Fibroblast of lung (primary cell): ENCODE data around the gene WDR43. TPM values are rescaled to one million over a fixed set of nuclear protein-coding genes. Genes with fewer than 3 reads are reported as not detected.

ENCODE experiments used
- DNase-seq, 2 donors: peaks; one replicate each; pipeline versions ENCODE4 v3.0.0 to v3.0.0-alpha.2; 2010; ENCODE audit warnings: low read depth in 2 of 2
- H2AFZ ChIP-seq: 2 replicates; pipeline ENCODE4 v1.5.1; 2012; ENCODE audit warnings: low read length, control low read depth, inconsistent platforms
- H3K27ac ChIP-seq: 2 replicates; pipeline ENCODE4 v1.5.1; 2011; ENCODE audit warnings: low read length, control low read depth; ENCODE audit not compliant: insufficient read depth
- H3K27me3 ChIP-seq: 2 replicates; pipeline ENCODE4 v1.5.1; 2011; ENCODE audit warnings: mild to moderate bottlenecking, low read length; ENCODE audit not compliant: control insufficient read depth, insufficient read depth
- H3K36me3 ChIP-seq: 2 replicates; pipeline ENCODE4 v1.5.1; 2011; ENCODE audit warnings: low read length; ENCODE audit not compliant: control insufficient read depth, insufficient read depth
- H3K4me1 ChIP-seq: 2 replicates; pipeline ENCODE4 v1.5.1; 2011; ENCODE audit warnings: low read length; ENCODE audit not compliant: control insufficient read depth, insufficient read depth; ENCODE audit errors: extremely low read depth
- H3K4me2 ChIP-seq: 2 replicates; pipeline ENCODE4 v1.5.1; 2011; ENCODE audit warnings: low read length, control low read depth; ENCODE audit not compliant: insufficient read depth; ENCODE audit errors: extremely low read depth
- H3K4me3 ChIP-seq, 4 experiments: fragments of 200-600 bp in 1 of 4; sonication (generic) in 1 of 4; replicated peaks in 1 of 4; 2 replicates each; pipeline ENCODE4 v1.5.1; 2011 to 2016; ENCODE audit warnings: low read length in 4 of 4, low read depth in 3 of 4, mild to moderate bottlenecking in 3 of 4, control low read depth in 2 of 4, inconsistent platforms in 1 of 4, mixed read lengths in 1 of 4; ENCODE audit not compliant: insufficient read depth in 1 of 4; ENCODE audit errors: control extremely low read depth in 1 of 4
- H3K79me2 ChIP-seq: 2 replicates; pipeline ENCODE4 v1.5.1; 2012; ENCODE audit warnings: mild to moderate bottlenecking, low read length, inconsistent platforms; ENCODE audit not compliant: control insufficient read depth, insufficient read depth
- H3K9ac ChIP-seq: 2 replicates; pipeline ENCODE4 v1.5.1; 2011; ENCODE audit warnings: mild to moderate bottlenecking, low read length, control low read depth; ENCODE audit not compliant: insufficient read depth
- H3K9me3 ChIP-seq: 2 replicates; pipeline ENCODE4 v1.5.1; 2012; ENCODE audit warnings: low read depth, low read length; ENCODE audit not compliant: control insufficient read depth, insufficient read depth
- H4K20me1 ChIP-seq: 2 replicates; pipeline ENCODE4 v1.5.1; 2011; ENCODE audit warnings: low read length; ENCODE audit not compliant: control insufficient read depth, insufficient read depth; ENCODE audit errors: extremely low read depth
- CTCF ChIP-seq, 2 donors: IDR thresholded peaks in 1 of 2; conservative IDR thresholded peaks in 1 of 2; 1 replicate in 1 of 2; 2 replicates in 1 of 2; pipeline ENCODE4 v1.5.1; 2011 to 2012; ENCODE audit warnings: low read length in 2 of 2, control low read depth in 1 of 2, inconsistent platforms in 1 of 2, low read depth in 1 of 2, mild to moderate bottlenecking in 1 of 2
- EZH2 ChIP-seq: IDR thresholded peaks from 2 replicates; pipeline ENCODE4 v1.5.1; 2012; ENCODE audit warnings: low read length, control low read depth, mild to moderate bottlenecking; ENCODE audit errors: missing control alignments
- polyA plus RNA-seq, 2 donors: library from polyadenylated mRNA; depleted of rRNA in 1 of 2; stranded (reverse) in 1 of 2; unstranded in 1 of 2; fragments of >200 nt; gene quantifications; 2 replicates each; pipeline ENCODE4 v1.2.1, GENCODE V29; 2011 to 2012; ENCODE audit warnings: missing spikeins in 1 of 2
- total RNA-seq: library from RNA; depleted of rRNA; stranded (reverse); fragments of >200 nt; gene quantifications from 2 replicates; pipeline ENCODE4 v1.2.1, GENCODE V29; 2014

The WDR43 gene
- total and polyA plus RNA-seq, 2 donors (not counting 1 experiment from before 2014, with no cell fraction given), result 71.5 to 74.7 TPM

GRCh38 chr2:28956890-28957289, 62.4 kb downstream of the WDR43 start:
- H3K4me3 ChIP-seq, result peak overlapping the region in 1 of 4 experiments; percentile 59
- peak in 1 of 2 donors; percentile 26 for DNase-seq
- H3K4me1 ChIP-seq, result peaks cover 4% of the 10 kb centered on the region
- no peaks in the 10 kb centered on the region for H3K9me3 ChIP-seq
- TF ChIP-seq CTCF (conservative IDR thresholded peaks at IDR 0.05 in 1 of 2, IDR thresholded peaks at IDR 0.05 in 1 of 2; ENCODE audit: low read depth in 1 of 2, low read length in 2 of 2) (peak; percentile 34 to 47), EZH2 (no peak)
- no peaks in the 10 kb centered on the region for H3K36me3 ChIP-seq
- no peak overlapping the region for H3K9ac ChIP-seq
- no peaks in the 10 kb centered on the region for H3K27me3 ChIP-seq
- no peak overlapping the region for H3K27ac ChIP-seq
- no peaks in the 10 kb centered on the region for H3K79me2 ChIP-seq
- no peaks in the 10 kb centered on the region for H4K20me1 ChIP-seq
- H2AFZ ChIP-seq, result no peak overlapping the region
- H3K4me2 ChIP-seq, result peak overlapping the region; percentile 68

- Histone ChIP-seq H3K4me1 (no peaks in the 10 kb centered on the region), H3K36me3 (no peaks in the 10 kb centered on the region), H3K9ac (no peak overlapping the region), H3K79me2 (no peaks in the 10 kb centered on the region), H4K20me1 (no peaks in the 10 kb centered on the region), H3K4me2 (no peak overlapping the region), H3K4me3 (no peak overlapping the region), H3K27me3 (no peaks in the 10 kb centered on the region), H2AFZ (no peak overlapping the region), H3K27ac (no peak overlapping the region), H3K9me3 (no peaks in the 10 kb centered on the region)
- TF ChIP-seq CTCF (conservative IDR thresholded peaks at IDR 0.05 in 1 of 2, IDR thresholded peaks at IDR 0.05 in 1 of 2; ENCODE audit: low read depth in 1 of 2, low read length in 2 of 2), result peak; percentile 50 to 59
- TF ChIP-seq EZH2, result no peak
- peak; percentile 69 to 78 for DNase-seq
Observed at GRCh38 chr2:28958689-28959088, 64.2 kb downstream of the WDR43 start.

GRCh38 chr2:28960401-28960800, 65.9 kb downstream of the WDR43 start:
- no peak for DNase-seq

More at GRCh38 chr2:28960401-28960800, 65.9 kb downstream of the WDR43 start:
- no peak overlapping the region for H3K9ac ChIP-seq
- H3K4me2 ChIP-seq, result no peak overlapping the region
- no peaks in the 10 kb centered on the region for H3K27me3 ChIP-seq
- H3K79me2 ChIP-seq, result no peaks in the 10 kb centered on the region
- H3K4me3 ChIP-seq, result no peak overlapping the region
- H3K36me3 ChIP-seq, result no peaks in the 10 kb centered on the region
- H3K4me1 ChIP-seq, result no peaks in the 10 kb centered on the region
- no peaks in the 10 kb centered on the region for H4K20me1 ChIP-seq
- no peaks in the 10 kb centered on the region for H3K9me3 ChIP-seq
- TF ChIP-seq EZH2, result no peak
- TF ChIP-seq CTCF (conservative IDR thresholded peaks at IDR 0.05 in 1 of 2, IDR thresholded peaks at IDR 0.05 in 1 of 2; ENCODE audit: low read depth in 1 of 2, low read length in 2 of 2), result no peak
- H3K27ac ChIP-seq, result no peak overlapping the region
- no peak overlapping the region for H2AFZ ChIP-seq
